GM12891 (cell line): Measurements from ENCODE around the gene TMEM41B.

Experiments
- POLR2A ChIP-seq: IDR thresholded peaks from 2 replicates; pipeline ENCODE4 v1.6.1; 2011; ENCODE audit warnings: low read depth, low read length, control low read depth
- POLR2AphosphoS5 ChIP-seq: IDR thresholded peaks from 2 replicates; pipeline ENCODE4 v1.6.1; 2011; ENCODE audit warnings: low read depth, low read length, control low read depth
- POU2F2 ChIP-seq: IDR thresholded peaks from 2 replicates; pipeline ENCODE4 v1.6.1; 2011; ENCODE audit warnings: low read depth, mild to moderate bottlenecking, control low read depth, low read length, moderate library complexity
- SPI1 ChIP-seq: IDR thresholded peaks from 2 replicates; pipeline ENCODE4 v1.6.1; 2011; ENCODE audit warnings: low read depth, low read length, control low read depth
- TAF1 ChIP-seq: IDR thresholded peaks from 2 replicates; pipeline ENCODE4 v1.6.1; 2011; ENCODE audit warnings: low read depth, low read length, control low read depth

GRCh38 chr11:9330387-9331384 is 16.3 kb upstream of the TMEM41B start:
- TF ChIP-seq POLR2AphosphoS5 (no peak), POLR2A (no peak), TAF1 (no peak), POU2F2 (no peak), SPI1 (no peak)
